ENCODE data around the gene CR1L. TPM values are rescaled to one million over a fixed set of nuclear protein-coding genes. Genes with fewer than 3 reads are reported as not detected.

The CR1L gene
- total RNA-seq, 1 experiment from 2014 or later: not detected

GRCh38 chr1:207751790-207752455 lies 107.0 kb downstream of the CR1L start, which contains the start of gene CD46:
TSS of gene CD46 (plus strand) at chr1:207752054. CDS start at chr1:207752213, 159 bp downstream.
- Histone ChIP-seq H3K27me3 (ENCODE audit: insufficient read depth, low read depth) (no peaks in the 10 kb centered on the region), H2AFZ (peak within 1 kb of the TSS; percentile 85), H4K20me1 (ENCODE audit: insufficient read depth) (peaks cover 39% of the 10 kb centered on the region), H3K9me3 (ENCODE audit: insufficient read depth, low read depth) (no peaks in the 10 kb centered on the region), H3K4me1 (replicated peaks; ENCODE audit: insufficient read depth) (peaks cover 79% of the 10 kb centered on the region), H3K4me3 (peak within 1 kb of the TSS; percentile 91), H3K4me2 (peak within 1 kb of the TSS; percentile 97), H3K27ac (peak within 1 kb of the TSS; percentile 96), H3F3A (ENCODE audit: insufficient read depth, low read depth) (peaks cover 63% of the 10 kb centered on the region), H3K79me2 (ENCODE audit: low read depth) (peaks cover 59% of the 10 kb centered on the region), H3K36me3 (ENCODE audit: low read depth) (peaks cover under 1% of the 10 kb centered on the region; the same call in 1 of the 2 replicates), H3K9me2 (ENCODE audit: insufficient read depth) (no peaks in the 10 kb centered on the region)
- peak; percentile 97 to 98 for DNase-seq
- intact Hi-C loops (cut with micrococcal nuclease; ENCODE audit: unreplicated experiment): loop anchor here (2.0 to 5.0 kb wide), 3 partner anchors 39 to 700 kb away; partner anchors contain the start of genes PFKFB2 and YOD1
- POLR2A ChIA-PET (ENCODE audit: unreplicated experiment): interaction anchor here (0.6 to 0.7 kb wide), 4 partner anchors 61 to 758 kb away, joined by 3 to 4 read pairs (median 4); no protein-coding TSS in a partner anchor
- CTCF ChIA-PET: interaction anchor here (0.7 kb wide), 1 partner anchor 25 kb away, joined by 3 read pairs; no protein-coding TSS in a partner anchor
- no TSS peak for BruUV-seq (replicated peaks)
- TF ChIP-seq, protein P1, sequence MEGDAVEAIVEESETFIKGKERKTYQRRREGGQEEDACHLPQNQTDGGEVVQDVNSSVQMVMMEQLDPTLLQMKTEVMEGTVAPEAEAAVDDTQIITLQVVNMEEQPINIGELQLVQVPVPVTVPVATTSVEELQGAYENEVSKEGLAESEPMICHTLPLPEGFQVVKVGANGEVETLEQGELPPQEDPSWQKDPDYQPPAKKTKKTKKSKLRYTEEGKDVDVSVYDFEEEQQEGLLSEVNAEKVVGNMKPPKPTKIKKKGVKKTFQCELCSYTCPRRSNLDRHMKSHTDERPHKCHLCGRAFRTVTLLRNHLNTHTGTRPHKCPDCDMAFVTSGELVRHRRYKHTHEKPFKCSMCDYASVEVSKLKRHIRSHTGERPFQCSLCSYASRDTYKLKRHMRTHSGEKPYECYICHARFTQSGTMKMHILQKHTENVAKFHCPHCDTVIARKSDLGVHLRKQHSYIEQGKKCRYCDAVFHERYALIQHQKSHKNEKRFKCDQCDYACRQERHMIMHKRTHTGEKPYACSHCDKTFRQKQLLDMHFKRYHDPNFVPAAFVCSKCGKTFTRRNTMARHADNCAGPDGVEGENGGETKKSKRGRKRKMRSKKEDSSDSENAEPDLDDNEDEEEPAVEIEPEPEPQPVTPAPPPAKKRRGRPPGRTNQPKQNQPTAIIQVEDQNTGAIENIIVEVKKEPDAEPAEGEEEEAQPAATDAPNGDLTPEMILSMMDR (conservative IDR thresholded peaks at IDR 0.05): no peak
- no peak for TF ChIP-seq EZH2 (IDR thresholded peaks at IDR 0.05; ENCODE audit: low read depth)

- Histone ChIP-seq H4K20me1 (ENCODE audit: insufficient read depth) (peaks cover 41% of the 10 kb centered on the region), H3K27me3 (ENCODE audit: insufficient read depth, low read depth) (no peaks in the 10 kb centered on the region), H3K36me3 (ENCODE audit: low read depth) (peaks cover 7% of the 10 kb centered on the region), H3K4me3 (peak overlapping the region; percentile 91), H3F3A (ENCODE audit: insufficient read depth, low read depth) (peaks cover 61% of the 10 kb centered on the region), H3K9me3 (ENCODE audit: insufficient read depth, low read depth) (no peaks in the 10 kb centered on the region), H3K79me2 (ENCODE audit: low read depth) (peaks cover 65% of the 10 kb centered on the region), H3K9me2 (ENCODE audit: insufficient read depth) (no peaks in the 10 kb centered on the region), H3K4me2 (peak overlapping the region; percentile 94), H2AFZ (peak overlapping the region; percentile 85), H3K27ac (peak overlapping the region; percentile 96), H3K4me1 (replicated peaks; ENCODE audit: insufficient read depth) (peaks cover 78% of the 10 kb centered on the region)
- BruUV-seq (replicated peaks): no TSS peak
- ChIA-PET CTCF (interaction anchor here (0.7 kb wide), 1 partner anchor 663 kb away, joined by 9 read pairs; no protein-coding TSS in a partner anchor), POLR2A (ENCODE audit: unreplicated experiment) (interaction anchor here (0.5 to 0.7 kb wide), 2 partner anchors 15 to 61 kb away, joined by 3 to 4 read pairs; no protein-coding TSS in a partner anchor)
- intact Hi-C loops (cut with micrococcal nuclease; ENCODE audit: unreplicated experiment): loop anchor here (2.0 to 5.0 kb wide), 3 partner anchors 38 to 700 kb away; partner anchors contain the start of genes PFKFB2 and YOD1
- DNase-seq: peak; percentile 44 to 52
- TF ChIP-seq EZH2 (IDR thresholded peaks at IDR 0.05; ENCODE audit: low read depth): no peak
- TF ChIP-seq, protein P1 (conservative IDR thresholded peaks at IDR 0.05): no peak
Observed at GRCh38 chr1:207752456-207752998, 107.6 kb downstream of the CR1L start.

DNA sequence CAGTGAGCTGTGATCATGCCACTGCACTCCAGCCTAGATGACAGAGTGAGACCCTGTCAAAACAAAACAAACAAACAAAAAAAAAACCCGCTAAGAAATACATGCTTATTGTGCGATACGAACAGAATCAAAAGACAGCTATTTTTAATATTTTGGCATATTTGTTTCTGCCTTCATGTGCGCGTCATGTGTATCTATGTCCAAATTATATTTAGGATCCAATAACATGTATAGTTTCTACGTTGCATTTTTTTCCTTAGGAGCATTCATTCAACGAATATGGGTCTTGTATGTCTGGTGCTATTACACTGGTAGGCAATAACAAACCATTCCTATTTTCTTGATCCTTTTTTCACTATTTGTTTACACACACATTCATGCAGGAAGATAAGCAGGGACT lies 108.7 kb downstream of the CR1L start:
- Histone ChIP-seq H4K20me1 (ENCODE audit: insufficient read depth) (peaks cover 41% of the 10 kb centered on the region), H3K4me1 (replicated peaks; ENCODE audit: insufficient read depth) (peaks cover 68% of the 10 kb centered on the region), H3K4me3 (peak overlapping the region; percentile 91), H3K27ac (peak overlapping the region; percentile 96; the same call in 1 of the 2 replicates), H3K9me3 (ENCODE audit: insufficient read depth, low read depth) (no peaks in the 10 kb centered on the region), H3K9me2 (ENCODE audit: insufficient read depth) (no peaks in the 10 kb centered on the region), H2AFZ (no peak overlapping the region), H3K27me3 (ENCODE audit: insufficient read depth, low read depth) (no peaks in the 10 kb centered on the region), H3F3A (ENCODE audit: insufficient read depth, low read depth) (peaks cover 53% of the 10 kb centered on the region), H3K79me2 (ENCODE audit: low read depth) (peaks cover 76% of the 10 kb centered on the region), H3K4me2 (peak overlapping the region; percentile 94), H3K36me3 (ENCODE audit: low read depth) (peaks cover 16% of the 10 kb centered on the region)
- POLR2A ChIA-PET (ENCODE audit: unreplicated experiment): no interaction called here
- intact Hi-C loops (cut with micrococcal nuclease; ENCODE audit: unreplicated experiment): loop anchor here (2.0 to 5.0 kb wide), 3 partner anchors 37 to 701 kb away; partner anchors contain the start of genes PFKFB2 and YOD1
- BruUV-seq (replicated peaks): no TSS peak
- DNase-seq: no peak
- CTCF ChIA-PET: no interaction called here
- no peak for TF ChIP-seq EZH2 (IDR thresholded peaks at IDR 0.05; ENCODE audit: low read depth)
- TF ChIP-seq, protein P1 (conservative IDR thresholded peaks at IDR 0.05): no peak

Data from PC-9 (cell line).